Measurements from ENCODE around the gene TNFSF13. TPM values are rescaled to one million over a fixed set of nuclear protein-coding genes. Genes with fewer than 3 reads are reported as not detected.
A peak's percentile ranks its signal among the peaks of the same experiment; 100 is the strongest.

Gene TNFSF13
- total and polyA plus RNA-seq, 2 donors (not counting 1 experiment from before 2014, with no cell fraction given) = 14.7 to 20.2 TPM

GRCh38 chr17:7573324-7574080 lies 15.0 kb downstream of the TNFSF13 start:
- TF ChIP-seq CTCF (IDR thresholded peaks at IDR 0.05) = no peak
- TF ChIP-seq EZH2 (IDR thresholded peaks at IDR 0.05; ENCODE audit: borderline replicate concordance, insufficient read depth, low read depth, low read length, poor library complexity, severe bottlenecking) = no peak
- Histone ChIP-seq H3K4me2 (replicated peaks; ENCODE audit: low read depth, low read length, poor library complexity, severe bottlenecking) (peak overlapping the region; percentile 89), H3K79me2 (ENCODE audit: control insufficient read depth, insufficient read depth, low read length) (peaks cover 40% of the 10 kb centered on the region), H3K9me3 (ENCODE audit: control extremely low read depth in 1 of 3, control insufficient read depth in 2 of 3, insufficient read depth in 1 of 3, low read length in 2 of 3) (no peaks in the 10 kb centered on the region), H3K36me3 (replicated peaks in 1 of 2; ENCODE audit: control extremely low read depth in 1 of 2, control insufficient read depth in 1 of 2, extremely low read depth in 1 of 2, insufficient read depth in 2 of 2, low read length in 1 of 2) (peaks cover 24 to 69% of the 10 kb centered on the region in 2 experiments), H3K27ac (ENCODE audit: low read length in 2 of 2) (peak overlapping the region; percentile 85 to 94), H3K27me3 (replicated peaks in 1 of 4; ENCODE audit: control extremely low read depth in 1 of 4, control insufficient read depth in 3 of 4, insufficient read depth in 4 of 4, low read length in 3 of 4) (no peaks in the 10 kb centered on the region), H4K20me1 (ENCODE audit: control insufficient read depth, insufficient read depth, low read length, poor library complexity, severe bottlenecking) (peaks cover 55% of the 10 kb centered on the region), H3K4me3 (ENCODE audit: control extremely low read depth in 1 of 5, extremely low read depth in 1 of 5, insufficient read depth in 1 of 5, low read depth in 2 of 5, low read length in 4 of 5) (peak overlapping the region; percentile 72 to 98 (median 93)), H3K4me1 (ENCODE audit: control insufficient read depth in 2 of 2, insufficient read depth in 2 of 2, low read length in 2 of 2) (peaks cover 22 to 33% of the 10 kb centered on the region in 2 donors), H2AFZ (ENCODE audit: insufficient read depth, low read depth, low read length, poor library complexity, severe bottlenecking) (no peak overlapping the region), H3K9ac (ENCODE audit: low read length) (peak overlapping the region; percentile 98)
- Mint-ChIP-seq H3K27ac (peak overlapping the region; percentile 99), H3K9me3 (ENCODE audit: insufficient read depth) (no peaks in the 10 kb centered on the region), H3K4me1 (peaks cover 59% of the 10 kb centered on the region), H3K27me3 (no peaks in the 10 kb centered on the region), H3K4me3 (peak overlapping the region; percentile 94)
- ChIA-PET POLR2A (interaction anchor here (0.5 to 2.4 kb wide), 15 partner anchors 9 to 598 kb away, joined by 3 to 15 read pairs (median 4); partner anchors contain the start of genes FXR2, MPDU1, POLR2A and SAT2), CTCF (interaction anchor here (1.0 to 4.9 kb wide), 7 partner anchors 9 to 277 kb away, joined by 3 to 21 read pairs (median 12); partner anchors contain the start of genes MPDU1, SENP3 and SOX15)
- DNase-seq (peak; percentile 95), ATAC-seq (ENCODE audit: low read depth) (peak; percentile 42)
- intact Hi-C loops (cut with micrococcal nuclease) = loop anchor here (2.0 to 10.0 kb wide), 4 partner anchors 171 to 559 kb away; partner anchors contain the start of genes CYB5D1, NAA38, RNASEK and TMEM256
- under 1% methylated on average over 63 of the region's 71 CpGs for WGBS (ENCODE audit: insufficient coverage)
